ENCODE data around the gene ZNF410.
A peak's percentile ranks its signal among the peaks of the same experiment; 100 is the strongest.
"Not testable (repeated sequence)": the region's sequence is repeated elsewhere in the genome, so short reads cannot be mapped to it uniquely, and the experiment has no call there.

The ZNF410 gene, protein sequence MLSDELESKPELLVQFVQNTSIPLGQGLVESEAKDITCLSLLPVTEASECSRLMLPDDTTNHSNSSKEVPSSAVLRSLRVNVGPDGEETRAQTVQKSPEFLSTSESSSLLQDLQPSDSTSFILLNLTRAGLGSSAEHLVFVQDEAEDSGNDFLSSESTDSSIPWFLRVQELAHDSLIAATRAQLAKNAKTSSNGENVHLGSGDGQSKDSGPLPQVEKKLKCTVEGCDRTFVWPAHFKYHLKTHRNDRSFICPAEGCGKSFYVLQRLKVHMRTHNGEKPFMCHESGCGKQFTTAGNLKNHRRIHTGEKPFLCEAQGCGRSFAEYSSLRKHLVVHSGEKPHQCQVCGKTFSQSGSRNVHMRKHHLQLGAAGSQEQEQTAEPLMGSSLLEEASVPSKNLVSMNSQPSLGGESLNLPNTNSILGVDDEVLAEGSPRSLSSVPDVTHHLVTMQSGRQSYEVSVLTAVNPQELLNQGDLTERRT

DNA sequence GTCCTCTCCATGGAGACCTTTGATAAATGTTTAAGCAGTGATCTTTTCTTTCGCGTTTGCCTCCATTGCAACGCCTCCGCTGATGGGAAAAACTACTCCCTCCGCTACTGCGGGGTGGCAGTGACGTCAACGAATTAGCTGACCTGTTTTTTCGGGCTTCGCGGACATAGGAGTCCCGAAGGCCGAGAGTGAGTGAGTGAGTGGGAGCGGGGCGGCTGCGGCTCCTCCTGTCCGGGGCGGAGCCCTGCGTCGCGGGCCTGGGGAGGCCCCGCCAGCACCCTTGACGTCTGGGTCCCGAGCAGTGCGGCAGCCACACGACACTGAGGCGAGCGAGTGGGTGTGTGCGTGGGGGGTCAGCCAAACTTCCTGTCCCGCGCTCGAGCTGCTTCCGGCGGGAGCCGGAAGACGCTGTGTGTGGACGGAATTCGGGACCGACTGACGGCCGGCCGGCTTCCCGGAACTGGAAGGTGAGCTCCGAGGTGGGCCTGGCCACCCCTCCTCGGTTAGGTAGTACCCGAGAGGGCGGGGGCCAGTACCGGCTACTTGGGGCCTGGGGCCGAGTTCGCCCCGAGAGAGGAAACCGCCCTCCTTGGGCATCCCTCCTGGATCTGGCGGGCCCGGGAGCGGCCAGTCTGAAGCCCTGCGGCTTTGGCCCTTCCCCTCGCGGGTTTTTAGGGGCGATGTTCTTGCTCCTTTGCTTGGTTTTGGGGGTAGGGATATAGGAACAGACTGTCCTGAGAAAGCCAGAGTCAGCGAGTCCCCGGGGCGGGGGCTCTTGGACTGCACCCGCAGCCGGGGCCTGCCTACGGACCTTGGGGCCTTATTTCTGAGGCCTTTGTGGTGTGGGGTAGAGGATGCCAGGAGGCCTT is at the start of gene ZNF410:
TSS of gene ZNF410 (plus strand) at position 411 of the 869 bp plus-strand sequence. CDS start 5,317 bp downstream, outside the sequence.
- peak; percentile 96 for DNase-seq

DNA sequence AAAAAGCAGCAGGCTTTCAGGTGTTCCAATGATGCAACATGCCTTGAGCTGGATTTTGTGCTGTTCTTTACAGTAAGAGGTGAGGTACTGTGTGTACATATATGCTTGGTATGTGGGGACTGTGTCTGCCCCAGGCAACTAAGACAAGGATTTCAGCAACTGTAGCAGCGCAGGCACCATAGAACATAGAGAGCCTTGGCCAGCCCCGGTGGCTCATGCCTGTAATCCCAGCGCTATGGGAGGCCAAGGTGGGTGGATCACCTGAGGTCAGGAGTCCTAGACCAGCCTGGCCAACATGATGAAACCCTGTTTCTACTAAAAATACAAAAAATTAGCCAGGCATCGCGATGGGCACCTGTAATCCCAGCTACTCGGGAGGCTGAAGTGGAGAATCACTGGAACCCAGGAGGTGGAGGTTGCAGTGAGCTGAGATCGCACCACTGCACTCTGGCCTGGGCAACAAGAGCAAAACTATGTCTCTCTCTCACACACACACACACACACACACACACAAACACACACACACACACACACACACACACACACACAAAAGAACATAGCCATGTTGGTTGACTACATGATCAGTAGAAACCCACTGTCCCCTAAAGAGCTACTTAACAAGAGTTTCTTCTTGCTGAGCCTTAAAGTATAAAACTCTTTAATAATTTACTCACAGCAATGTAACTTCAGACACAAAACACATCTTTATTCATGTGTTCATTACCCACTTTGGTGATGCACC is 48.2 kb upstream of the ZNF410 start:
- not testable (repeated sequence) for DNase-seq

DNA sequence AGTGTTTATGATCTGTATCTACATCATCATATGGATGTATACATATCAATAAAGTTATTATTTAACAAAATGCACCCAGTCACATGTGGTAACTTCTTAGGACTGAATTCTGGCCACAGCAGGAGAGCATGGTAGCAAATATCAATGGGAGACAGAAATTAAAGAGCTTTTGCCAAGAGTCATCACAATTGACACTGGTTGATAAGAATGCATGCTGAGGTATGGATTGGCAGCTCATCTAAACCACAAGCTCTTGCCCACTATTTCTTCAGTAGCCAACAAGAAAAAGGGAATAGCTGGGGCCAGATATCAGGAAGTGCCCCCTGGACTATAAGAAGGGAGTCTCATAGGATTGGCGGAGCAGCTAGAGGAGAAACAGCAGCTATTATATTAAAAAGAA is 44.5 kb upstream of the ZNF410 start:
- no peak for DNase-seq

DNA sequence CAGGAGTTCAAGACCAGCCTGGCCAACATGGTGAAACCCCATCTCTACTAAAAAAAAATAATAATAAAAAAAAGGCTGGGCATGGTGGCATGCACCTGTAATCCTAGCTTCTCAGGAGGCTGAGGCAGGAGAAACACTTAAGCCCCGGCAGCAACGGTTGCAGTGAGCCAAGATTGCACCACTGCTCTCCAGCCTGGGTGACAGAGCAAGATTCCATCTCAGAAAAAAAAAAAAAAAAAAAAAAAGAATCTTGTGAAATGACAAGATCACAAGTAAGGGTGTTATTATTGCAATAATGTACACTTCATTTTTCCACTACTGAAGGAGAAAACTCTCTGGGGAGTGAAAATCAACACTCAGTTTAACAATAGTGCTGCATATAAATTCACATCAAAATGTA is 43.8 kb upstream of the ZNF410 start:
- no peak for DNase-seq

DNA sequence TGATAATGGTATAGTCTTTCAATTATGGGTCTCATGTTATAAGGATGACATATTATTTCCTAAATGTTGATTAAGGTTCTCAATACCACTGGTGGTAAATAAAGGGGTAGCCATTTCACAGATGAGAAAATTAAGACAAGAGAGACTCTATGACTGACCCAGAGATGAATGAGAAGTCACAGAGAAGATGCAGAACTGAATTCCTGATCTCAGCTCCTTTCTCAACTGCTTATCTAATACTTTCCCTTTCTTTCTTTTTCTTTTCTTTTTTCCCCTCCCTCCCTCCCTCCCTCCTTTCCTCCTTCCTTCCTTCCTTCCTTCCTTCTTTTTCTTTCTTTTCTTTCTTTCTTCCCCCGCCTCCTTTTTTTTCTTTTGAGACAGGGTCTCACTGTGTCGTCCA is 43.4 kb upstream of the ZNF410 start:
- no peak for DNase-seq

DNA sequence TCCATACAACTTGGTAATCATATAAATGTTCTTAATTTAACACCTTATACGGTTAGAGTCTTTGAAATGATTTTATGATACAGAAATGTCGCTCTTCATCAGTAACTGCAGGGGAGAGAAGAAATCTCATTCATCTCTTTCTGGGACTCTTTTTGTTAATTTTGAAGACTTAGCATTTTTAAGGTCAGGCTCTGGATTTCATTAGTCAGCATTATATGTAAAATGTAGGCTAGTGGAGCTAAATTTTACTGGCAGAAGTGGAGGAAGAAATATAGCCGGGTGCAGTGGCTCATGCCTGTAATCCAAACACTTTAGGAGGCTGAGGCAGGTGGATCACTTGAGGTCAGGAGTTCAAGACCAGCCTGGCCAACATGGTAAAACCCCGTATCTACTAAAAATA is 39.7 kb upstream of the ZNF410 start:
- no peak for DNase-seq

DNA sequence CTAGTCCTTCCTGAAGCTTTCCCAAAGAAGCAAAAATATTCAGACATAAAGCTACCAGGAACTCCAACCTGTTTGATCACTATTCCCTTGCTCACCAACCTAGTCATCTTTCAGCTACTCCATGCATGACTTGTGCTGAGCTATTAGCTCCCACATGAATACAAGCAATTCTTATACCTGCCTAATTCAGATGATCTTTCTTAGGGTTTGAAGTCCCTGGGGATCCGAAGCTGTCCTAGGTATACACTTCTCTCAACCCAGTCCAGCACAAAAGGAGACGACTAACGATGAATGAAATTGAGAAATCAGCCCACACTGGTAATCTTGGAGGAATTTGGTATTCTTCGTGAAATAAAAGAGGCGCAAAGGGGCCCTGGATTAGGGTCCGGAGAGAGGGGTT is 35.7 kb upstream of the ZNF410 start:
- DNase-seq = no peak

DNA sequence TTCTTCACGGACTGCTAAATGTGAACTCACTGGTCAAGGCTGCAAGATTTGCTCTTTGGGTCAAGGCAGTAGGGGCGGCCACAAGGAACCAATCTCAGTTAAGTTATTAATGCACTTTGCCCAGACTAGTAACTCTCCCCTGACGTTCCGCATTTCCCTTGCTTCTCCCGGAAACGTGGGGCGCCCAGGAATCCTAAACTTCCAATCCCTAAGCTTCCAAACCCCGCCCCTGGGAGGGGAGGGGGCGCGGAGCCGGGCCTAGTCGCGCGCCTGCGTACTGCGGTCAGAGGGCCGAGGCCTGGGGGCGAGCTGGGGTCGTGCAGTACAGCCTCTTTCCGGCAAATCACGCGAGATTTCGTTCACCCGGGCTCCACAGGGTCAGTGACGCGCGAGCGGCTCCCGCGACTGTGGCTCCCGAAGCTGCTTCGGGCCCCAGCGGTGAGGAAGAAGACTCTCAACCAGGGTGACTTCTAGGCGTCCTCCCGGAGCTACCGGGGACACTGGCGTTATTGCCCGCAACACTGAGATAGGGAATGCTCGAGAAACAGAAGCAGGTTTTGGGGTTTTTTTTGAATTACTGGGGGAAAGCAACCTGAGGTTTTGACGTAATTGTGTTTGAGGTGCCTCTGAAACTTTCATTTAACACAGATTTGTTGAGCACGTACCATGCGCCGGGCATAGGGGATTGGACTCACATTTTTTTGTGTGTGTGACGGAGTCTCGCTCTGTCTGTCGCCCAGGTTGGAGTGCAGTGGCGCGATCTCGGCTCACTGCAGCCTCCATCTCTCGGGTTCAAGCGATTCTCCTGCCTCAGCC is 34.9 kb upstream of the ZNF410 start, which contains the start of gene PTGR2:
TSS of gene PTGR2 (plus strand) at position 265 of the 816 bp plus-strand sequence. CDS start 7,032 bp downstream, outside the sequence.
- DNase-seq = peak; percentile 93

DNA sequence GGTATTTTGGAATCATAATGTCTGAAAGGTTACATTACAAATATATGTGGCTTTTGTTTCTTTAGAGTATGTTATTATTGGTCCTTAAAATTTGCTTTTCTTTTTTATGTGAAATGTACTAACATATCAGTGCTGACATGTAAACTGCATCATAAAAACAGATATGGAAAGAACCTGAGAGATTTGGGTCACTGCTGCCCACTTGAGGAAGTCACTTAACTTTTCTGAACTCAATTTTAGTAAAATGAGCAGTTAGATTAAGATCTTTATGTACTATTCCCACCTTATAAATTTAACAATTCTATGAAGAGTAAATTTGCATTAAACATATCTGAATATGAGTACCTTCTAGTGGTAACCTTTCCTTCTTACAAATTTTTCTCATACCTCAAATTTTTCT is 27.5 kb upstream of the ZNF410 start:
- no peak for DNase-seq

DNA sequence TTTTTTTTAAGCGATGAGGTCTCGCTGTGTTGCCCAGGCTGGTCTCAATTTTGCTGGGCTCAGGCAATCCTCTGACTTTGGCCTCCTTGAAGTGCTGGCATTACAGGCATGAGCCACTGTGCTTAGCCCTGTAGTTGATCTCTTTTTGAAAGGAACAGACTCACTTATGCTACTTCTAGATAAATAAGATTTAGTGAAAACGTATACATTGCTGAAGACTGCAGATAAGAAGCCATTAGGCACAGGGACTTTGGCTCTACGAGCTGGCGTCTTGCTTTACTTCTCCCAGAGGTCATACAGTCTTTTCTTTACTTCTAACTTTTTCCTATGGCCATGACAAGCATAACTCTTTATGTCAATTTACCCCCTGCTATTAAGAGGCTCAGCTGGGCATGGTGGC is 25.6 kb upstream of the ZNF410 start:
- no peak for DNase-seq

DNA sequence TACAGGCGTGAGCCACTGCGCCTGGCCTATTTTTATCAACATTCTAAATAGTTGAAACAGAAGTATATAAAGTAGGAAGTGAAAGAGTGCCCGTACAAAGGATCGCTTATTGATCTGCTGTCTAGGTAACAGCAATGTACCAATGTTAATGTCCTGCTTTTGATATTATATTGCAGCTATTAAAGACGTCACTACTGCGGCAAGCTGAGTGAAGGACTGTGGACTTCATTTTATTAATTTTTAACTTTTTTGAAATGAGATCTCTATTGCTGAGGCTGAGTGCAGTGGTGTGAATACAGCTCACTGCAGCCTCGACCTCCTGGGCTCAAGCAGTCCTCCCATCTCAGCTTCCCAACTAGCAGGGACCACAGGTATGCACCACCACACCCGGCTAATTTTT is 24.2 kb upstream of the ZNF410 start:
- no peak for DNase-seq

DNA sequence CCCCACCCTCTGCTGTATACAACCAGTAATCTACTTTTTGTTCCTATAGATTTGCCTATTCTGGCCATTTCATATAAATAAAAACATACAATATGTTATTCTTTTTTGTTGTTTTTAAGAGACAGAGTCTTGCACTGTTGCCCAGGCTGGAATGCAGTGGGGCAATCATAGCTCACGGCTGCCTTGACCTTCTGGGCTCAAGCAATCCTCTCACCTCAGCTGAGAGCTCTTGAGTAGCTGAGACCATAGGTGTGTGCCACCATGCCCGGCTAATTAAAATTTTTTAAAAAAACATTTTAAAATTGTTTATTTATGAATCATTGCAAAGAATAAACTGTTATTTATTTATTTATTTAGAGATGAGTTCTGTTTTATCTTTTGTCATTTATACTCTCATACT is 23.4 kb upstream of the ZNF410 start:
- no peak for DNase-seq

DNA sequence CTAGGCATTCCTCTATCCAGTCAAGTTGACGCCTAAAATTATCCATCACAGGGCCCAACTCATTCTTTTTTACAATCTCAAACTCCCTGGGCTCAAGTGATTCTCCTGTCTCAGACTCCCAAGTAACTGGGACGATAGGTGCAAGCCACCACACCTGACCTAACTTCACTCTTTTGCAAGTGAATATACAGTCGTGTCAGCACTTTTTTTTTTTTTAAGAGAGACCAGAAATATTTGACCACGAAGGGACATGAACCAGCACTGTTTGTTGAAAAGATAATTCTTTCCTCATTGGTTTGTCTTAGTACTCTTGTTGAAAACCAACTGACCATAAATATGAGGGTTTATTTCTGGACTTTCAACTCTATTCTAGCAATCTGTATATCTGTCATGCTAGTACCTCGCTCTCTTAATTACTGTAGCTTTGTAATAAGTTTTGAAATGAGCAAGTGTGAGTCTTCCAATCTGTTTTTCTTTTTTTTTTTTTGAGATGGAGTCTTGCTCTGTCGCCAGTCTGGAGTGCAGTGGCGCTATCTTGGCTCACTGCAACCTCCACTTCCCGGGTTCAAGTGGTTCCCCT is 21.0 kb upstream of the ZNF410 start:
- DNase-seq = no peak

DNA sequence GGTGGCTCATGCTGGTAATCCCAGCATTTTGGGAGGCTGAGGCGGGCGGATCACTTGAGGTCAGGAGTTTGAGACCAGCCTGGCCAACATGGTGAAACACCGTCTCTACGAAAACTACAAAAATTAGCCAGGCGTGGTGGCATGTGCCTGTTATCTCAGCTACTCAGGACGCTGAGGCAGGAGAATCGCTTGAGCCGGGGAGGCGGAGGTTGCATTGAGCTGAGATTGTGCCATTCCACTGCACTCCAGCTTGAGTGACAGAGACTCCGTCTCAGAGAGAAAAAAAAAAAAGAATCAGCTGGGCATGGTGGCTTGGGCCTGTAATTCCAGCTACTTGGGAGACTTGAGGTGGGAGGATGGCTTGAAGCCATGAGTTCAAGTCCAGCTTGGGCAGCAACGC is 16.9 kb upstream of the ZNF410 start:
- DNase-seq = not testable (repeated sequence)

DNA sequence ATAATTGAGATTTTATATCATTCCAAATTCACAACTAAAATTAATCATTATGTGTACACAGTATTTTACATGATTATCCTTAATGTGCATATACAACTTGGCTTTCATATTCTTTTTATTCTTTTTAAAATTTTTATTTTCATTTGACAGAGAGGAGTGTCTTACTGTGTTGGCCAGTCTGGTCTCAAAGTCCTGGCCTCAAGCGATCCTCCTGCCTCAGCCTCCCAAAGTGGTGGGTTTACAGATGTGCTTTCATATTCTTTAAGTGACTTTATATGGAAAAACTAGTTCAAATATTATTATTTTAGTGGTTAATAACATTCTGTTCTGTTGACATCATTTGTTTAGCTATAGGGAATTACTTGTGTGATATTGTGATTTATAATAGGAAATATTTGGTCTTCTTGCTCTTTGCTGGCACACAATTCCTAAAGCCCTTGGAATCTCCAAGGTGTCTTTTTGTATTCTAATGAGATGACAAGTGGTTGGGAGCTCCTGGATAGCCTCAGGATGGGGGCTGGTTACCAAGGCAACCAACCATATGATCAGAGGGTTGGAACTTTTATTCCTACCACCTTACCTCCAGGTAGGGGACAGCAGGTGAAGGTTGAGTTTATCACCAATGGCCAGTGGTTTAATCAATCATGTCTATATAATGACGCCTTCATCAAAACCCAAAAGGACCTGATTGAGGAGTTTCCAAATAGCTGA is 16.0 kb upstream of the ZNF410 start:
- no peak for DNase-seq

DNA sequence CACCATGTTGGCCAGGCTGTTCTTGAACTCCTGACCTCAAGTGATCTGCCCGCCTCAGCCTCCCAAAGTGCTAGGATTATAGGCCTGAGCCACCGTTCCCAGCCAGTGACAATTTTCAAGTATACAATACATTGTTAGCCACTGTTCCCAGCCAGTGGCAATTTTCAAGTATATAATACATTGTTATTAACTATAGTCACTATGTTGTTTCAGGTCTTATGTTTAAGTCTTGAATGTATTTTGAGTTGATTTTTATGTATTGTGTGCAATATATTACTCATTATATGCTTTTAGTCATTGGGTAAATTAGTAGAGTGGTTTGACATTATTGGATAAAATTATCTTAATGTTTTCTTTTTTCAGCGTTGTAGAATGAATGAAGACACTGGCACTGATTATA is 13.0 kb upstream of the ZNF410 start:
- DNase-seq = no peak

DNA sequence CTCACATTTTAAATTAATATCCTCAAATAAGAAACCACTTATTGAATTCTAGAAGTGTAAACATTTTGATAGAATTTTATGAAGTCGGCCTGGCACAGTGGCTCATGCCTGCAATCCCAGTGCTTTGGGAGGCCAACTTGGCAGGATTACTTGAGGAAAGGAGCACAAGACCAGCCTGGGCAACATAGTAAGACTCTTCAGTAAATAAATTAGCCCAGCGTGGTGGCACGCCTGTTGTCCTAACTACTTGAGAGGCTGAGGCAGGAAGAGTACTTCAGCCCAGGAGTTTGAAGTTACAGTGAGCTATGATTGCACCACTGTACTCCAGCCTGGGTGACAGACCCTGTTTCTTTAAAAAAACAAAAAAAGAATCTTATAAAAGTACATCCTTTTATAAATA is 8.9 kb upstream of the ZNF410 start:
- DNase-seq = no peak

DNA sequence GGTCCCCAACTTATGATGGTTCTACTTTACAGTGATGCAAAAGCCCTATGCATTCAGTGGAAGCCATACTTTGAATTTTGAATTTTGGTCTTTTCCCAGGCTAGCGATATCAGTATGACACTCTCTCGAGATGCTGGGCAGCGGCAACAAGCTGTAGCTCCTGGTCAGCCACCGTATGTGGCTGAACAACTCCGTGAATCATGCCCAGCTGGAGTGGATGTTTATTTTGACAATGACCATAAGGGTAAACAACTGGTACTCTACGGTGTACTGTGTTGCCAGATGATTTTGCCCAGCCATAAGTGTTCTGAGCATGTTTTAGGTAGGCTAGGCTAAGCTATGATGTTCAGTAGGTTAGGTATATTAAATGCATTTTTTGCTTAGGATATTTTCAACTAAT is 8.2 kb upstream of the ZNF410 start:
- DNase-seq = no peak

DNA sequence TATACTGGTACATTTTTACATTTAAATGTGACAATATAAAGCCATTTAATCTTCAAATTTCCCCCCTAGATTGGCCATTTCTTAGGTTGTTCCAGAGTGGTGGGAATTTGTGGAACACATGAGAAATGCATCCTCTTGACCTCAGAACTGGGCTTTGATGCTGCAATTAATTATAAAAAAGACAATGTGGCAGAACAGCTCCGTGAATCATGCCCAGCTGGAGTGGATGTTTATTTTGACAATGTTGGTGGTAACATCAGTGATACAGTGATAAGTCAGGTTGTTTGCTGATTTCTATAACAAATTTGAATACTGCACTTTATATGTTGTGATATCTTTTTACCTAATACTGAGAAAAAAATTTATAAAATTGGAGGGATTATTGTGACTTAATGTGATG is 7.6 kb upstream of the ZNF410 start:
- DNase-seq = no peak

DNA sequence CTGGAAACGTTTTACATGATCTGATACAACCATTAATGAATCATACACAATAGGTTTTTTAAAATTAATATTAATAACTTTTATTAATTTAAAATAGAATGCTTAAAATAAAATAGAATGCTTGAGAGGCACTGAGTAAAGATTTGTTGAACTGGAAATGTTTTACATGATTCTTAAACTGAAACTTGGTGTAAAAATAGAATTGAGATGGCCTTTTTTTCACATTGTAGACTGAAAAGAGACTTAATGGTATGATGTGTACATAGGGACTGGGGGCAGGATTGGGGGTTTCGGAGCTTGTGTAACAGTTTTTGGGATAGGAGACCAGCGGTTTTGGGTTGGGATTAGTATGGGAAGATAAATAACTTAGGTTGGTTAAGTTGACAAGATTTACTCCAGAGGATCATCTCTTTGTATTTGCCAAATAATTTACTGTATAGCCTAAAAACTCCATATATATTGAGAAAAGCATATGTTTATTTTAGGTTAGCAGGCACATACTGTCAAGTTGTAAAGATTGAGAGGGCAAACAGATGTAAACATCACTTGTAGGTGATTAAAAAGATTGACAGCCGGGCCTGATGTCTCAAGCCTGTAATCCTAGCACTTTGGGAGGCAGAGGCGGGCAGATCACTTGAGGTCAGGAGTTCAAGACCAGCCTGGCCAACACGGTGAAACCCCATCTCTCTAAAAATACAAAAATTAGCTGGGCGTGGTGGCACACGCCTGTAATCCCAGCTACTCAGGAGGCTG is 2.0 kb upstream of the ZNF410 start:
- DNase-seq = no peak

DNA sequence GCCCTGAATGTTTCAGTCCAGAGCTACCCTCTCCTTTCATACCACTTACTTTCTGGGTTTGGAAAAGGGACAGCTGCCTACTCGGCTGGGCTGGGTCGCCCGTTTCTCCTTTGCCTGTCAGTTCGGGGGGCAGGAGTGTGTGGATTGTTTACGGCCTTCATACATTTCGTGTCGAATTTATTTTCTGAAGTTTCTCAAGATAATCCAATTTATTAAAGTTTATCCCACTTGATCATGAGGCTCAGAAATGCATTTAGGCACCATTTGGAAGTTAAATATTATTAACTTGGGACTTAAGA is 608 bp downstream of the ZNF410 start:
- no peak for DNase-seq
